ENCODE results near the gene NR4A3.
"Not testable (repeated sequence)": the region's sequence is repeated elsewhere in the genome, so short reads cannot be mapped to it uniquely, and the experiment has no call there.

Gene NR4A3

DNA sequence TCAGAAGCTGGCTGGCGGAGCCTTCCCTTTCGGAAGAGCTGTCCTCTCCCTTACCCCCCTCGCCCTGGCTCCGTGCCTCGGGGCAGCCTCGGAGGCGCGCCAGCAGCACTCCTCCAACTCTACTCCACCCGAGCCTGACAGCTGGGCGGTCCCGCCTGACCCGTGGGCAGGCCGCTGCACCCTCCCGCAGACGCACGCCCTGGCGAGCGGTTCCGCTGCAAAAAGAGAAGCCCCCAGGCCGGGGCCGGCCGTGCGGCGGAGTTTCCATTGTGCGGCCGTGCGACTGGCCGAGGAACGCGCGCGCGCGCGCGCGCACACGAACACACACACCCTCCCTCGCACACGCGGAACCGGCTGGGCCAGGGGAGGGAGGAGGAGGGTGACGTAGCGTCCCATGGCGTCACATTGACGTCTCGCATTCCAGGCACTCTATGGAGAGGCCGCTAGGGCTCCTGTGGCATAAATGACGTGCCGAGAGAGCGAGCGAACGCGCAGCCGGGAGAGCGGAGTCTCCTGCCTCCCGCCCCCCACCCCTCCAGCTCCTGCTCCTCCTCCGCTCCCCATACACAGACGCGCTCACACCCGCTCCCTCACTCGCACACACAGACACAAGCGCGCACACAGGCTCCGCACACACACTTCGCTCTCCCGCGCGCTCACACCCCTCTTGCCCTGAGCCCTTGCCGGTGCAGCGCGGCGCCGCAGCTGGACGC is at the start of gene NR4A3:
NR4A3 (plus strand) TSS at position 490 of the 713 bp plus-strand sequence. CDS start 6,158 bp downstream, outside the sequence.
- peak; percentile 92 for DNase-seq

DNA sequence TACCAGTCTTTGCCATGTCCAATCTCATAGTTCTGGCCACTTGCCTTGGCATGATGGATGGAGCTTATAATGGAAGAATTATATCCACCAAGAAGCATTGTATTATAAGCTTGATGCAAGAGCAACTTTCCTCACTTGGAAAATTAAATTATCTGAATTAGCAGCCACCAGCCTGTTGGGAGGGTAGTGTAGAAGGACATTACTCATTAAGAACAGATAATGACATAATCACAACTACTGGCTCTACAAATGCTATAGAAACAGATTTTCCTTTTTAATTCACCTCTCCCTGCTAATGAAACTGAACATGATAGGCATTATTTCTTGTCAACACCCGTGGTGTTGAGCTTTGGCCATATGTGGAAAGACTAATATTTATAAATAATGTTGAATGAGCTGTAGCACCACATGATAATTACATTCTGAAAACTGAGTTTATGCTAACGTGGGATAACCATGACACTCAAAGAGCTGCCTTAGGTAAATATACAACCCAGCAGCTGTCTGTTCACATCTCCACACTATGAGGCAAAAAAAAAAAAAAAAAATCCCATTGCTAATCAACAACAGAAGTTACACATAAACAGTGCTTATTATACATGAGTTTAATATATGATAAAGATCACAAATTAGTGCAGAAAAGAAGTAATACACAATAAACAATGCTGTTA is 48.1 kb upstream of the NR4A3 start:
- DNase-seq: no peak

DNA sequence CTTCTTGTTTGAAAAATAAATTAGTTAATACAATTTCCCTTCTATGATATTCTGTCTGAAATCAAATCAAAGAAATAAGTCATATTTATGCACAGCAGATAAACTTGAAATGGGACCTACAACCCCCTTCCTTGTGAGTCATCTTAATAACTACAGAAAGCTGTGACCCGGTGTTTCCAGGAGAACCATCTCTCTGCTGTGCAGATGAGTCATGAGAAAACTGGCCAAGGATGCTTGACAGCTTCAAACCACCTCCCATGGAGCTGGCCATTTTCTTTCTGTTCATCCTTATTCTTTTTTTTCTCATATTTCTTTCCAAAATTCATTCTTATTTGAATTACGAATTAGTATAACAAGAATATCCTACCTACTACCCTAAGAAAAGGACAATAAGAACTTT is 43.4 kb upstream of the NR4A3 start:
- no peak for DNase-seq

DNA sequence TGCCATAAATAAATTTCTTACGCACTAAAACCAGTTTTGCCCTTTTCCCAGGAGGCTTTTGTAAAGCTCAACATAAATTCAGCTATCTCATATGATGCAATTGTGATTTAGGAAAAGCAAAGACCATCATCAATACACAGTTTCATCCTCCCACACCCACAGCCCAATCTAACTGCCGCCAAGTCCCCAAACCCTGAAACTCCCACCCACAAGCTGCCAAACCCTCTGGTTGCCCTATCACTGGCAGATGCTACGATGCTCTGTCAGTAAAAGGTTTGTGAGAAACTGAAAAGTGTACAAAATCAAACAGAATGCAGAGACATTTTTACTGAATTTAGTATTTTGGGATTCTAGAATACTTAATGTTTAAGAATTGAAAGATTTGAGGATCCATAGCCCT is 42.8 kb upstream of the NR4A3 start:
- DNase-seq: no peak

DNA sequence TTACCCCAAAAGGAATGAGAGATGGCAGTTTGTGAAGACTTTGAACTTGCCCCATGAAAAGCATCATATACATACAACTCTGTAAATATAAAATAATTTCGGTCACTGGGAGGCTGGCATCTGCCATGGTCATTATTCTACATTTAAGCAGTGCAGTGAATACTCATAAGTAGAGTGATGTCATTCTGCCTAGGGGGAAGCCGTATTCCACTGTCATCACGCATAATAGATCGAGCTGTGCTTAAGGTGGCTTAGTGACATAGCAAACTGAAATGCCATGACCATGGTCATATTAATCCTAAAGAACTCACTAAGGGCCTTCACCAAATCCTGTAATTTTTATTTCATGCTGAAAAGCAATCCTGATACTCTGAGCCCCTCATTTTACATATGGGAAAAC is 42.4 kb upstream of the NR4A3 start:
- DNase-seq: no peak

DNA sequence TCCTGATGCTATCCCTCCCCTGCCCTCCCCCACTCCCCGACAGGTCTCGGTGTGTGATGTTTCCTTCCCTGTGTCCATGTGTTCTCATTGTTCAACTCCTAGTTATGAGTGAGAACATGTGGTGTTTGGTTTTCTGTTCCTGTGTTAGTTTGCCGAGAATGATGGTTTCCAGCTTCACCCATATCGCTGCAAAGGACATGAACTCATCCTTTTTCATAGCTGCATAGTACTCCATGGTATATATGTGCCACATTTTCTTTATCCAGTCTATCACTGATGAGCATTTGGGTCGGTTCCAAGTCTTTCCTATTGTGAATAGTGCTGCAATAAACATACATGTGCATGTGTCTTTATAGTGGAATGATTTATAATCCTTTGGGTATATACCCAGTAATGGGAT is 39.3 kb upstream of the NR4A3 start:
- DNase-seq: not testable (repeated sequence)

DNA sequence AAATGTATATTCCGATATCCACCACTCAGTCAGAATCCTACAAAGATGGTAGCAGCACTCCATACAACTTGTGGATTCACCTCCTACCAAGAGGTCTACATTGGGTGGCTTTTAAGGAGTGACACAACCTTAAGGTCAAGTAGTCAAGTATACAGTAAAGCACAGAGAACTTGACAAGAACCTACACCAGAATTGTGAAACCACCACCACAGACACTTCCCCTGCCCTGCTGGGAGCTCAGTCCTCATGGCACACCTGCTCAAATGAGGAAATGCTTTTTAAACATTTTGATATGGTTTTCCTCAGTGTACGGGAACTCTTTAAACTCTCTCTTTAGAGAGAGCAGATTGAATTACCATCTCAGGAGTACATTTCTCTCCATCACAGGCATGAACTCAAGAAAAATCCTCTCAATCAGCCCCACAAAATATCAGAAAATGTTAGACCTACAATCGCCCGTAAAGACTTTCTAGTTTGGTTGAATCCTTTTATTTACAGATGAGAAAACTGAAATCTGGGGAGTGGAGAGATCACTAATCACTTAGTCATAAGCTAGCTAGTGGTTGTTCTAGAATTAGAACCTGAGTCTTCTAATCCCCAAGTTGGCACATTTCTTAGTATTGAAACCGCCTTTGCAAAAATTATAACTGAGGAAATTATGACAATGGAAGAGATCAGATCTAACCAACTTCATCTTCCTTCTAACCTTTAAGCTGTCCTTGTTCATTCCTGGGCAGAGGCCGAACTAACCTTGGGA is 38.5 kb upstream of the NR4A3 start:
- DNase-seq: peak; percentile 47

DNA sequence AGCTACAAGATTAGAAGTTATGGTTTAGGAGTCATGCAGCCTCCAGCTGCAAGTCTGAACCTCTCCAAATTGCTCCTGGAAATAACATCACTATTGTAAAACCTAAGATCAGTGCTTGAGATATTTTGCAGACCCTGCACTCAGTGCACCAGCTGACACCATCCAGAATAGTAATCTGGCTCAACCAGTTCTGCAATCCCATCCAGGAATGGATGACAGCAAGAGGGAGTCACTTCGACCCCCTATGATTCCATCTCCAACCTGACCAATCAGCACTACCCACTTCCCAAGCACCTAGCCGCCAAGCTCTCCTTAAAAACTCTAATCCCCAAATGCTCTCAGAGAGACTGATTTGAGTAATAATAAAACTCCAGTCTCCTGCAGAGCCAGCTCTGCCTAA is 37.9 kb upstream of the NR4A3 start:
- no peak for DNase-seq

DNA sequence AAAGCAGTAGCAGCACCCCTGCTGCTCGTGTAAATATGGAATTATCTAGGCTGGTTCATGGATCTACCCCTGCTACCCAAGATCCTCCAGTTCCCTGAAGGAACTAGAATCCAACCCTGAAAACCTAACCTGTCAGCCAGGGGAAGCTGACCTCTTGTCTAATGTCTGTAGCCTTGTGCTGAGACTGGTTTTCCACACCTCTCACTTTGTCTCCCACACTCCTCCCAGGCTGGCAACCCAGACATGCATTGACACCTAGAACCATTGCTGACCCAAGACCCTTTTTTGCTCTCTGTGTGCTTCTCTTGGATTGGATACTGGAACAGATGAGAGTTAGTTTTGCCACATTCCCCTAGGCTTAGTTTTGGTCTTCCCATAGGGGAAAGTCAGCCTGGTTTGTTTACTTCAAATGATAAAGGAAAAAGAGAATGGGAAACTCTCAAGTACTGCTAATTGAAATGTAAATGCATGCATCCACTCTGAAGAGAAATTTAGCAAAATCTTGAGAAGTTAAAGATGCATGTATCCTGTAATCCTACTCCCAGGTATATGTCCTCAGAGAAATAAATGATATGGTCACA is 36.6 kb upstream of the NR4A3 start:
- no peak for DNase-seq

DNA sequence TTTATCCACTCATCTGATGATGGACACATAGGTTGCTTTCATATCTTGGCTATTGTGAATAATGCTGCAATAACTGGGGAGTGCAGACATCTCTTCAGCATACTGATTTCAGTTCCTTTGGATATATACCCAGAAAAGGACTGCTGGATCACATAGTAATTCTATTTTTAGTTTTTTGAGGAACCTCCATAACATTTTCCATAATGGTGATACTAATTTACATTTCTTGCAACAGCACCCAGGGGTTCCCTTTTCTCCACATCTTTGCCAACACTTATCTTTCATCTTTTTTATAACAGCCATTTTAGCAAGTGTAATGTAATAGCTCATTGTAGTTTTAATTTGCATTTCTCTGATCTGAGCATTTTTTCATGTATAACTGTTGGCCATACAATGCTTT is 34.1 kb upstream of the NR4A3 start:
- DNase-seq: peak; percentile 23

DNA sequence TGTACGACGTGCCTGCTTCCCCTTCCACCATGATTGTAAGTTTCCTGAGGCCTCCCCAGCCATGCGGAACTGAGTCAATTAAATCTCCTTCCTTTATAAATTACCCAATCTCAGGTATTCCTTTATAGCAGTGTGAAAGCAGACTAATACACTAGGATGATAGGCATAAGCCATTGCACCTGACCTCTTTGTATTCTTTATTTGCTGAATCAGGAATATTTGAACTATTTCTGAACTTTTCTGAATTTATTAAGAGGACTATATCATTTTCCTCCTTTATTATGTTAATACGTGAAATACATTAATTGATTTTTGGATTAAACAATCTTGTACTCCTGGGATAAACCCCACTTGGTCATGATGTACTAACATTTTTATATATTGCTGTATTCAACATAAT is 28.2 kb upstream of the NR4A3 start:
- no peak for DNase-seq

DNA sequence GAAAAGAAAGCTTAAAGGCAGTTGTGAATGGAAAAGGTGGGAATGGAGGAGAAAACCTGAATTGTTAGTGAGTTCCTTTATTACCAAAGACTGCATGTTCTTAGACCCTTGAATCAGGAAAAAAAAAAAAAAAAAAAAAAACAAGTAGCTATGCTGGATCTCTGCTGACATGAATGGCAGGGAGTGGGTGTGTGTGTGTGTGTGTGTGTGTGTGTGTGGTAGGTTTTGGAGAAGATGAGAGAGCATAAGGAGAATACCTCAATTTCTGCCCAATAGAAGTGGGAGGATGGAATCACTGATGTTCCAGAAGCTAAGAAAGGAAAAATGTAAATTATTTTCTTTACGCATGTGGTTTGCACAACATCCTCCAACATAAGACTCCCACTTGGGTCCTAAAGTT is 25.5 kb upstream of the NR4A3 start:
- no peak for DNase-seq

DNA sequence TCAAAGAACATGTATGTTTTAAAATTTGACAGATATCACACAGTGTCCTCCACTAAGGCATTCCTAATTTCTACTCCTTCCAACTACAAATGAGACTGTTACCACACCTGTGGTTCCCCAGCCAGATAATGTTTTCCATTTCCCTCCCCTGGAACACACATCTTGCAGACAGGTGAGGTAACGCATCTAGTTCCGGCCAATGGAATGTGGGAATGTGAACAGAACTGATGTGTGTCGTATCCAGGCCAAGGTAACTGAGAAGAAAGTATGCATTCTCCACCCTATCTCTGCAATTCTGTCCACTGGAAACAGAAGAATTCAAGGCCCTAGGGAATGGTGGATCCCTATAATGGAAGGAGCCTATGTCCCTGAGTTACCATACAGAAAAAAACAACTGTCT is 19.9 kb upstream of the NR4A3 start:
- no peak for DNase-seq

DNA sequence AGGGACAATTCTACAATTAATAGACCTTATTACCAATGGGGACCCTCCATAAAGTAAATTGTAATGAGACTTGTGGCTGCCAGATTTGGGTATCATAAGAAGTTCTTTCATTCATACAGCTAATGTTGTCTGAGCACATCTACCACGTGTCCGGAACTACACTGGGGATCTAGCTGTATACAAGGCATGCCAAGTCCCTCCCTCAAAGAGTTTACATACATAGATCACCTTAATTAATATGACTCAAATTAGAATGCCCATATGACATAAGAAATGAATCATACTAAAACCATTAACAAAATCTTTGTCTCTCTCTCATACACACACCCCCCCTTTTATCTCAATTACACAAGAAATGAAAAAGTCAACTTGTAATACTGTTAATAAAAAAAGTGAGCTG is 18.0 kb upstream of the NR4A3 start:
- DNase-seq: no peak

DNA sequence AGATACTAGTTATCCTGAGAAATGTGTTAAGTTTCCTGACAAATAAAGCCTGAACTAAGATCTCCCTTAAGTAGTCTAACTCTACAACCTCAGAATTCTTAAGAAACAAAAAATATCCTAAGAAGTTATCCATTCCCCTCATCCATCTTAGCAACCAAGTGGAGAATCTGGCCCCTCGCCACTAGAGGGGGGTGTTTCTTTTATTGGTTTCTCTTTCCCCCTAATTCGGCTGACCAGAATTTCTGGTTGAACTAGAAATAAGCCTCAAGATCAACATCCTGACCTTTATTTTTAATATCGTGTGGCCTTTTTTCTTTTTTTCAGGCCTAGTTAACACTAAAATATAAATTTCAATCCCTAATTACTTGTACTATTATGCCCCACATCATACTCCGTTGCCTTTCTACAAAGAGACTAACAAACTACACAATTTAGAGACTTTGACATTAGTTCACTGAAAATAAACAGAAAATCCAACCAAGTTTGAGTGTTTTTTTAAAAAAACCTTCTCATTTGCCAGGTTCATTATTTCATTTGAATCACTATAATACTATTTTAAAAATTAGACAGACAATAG is 14.3 kb upstream of the NR4A3 start:
- peak; percentile 90 for DNase-seq

DNA sequence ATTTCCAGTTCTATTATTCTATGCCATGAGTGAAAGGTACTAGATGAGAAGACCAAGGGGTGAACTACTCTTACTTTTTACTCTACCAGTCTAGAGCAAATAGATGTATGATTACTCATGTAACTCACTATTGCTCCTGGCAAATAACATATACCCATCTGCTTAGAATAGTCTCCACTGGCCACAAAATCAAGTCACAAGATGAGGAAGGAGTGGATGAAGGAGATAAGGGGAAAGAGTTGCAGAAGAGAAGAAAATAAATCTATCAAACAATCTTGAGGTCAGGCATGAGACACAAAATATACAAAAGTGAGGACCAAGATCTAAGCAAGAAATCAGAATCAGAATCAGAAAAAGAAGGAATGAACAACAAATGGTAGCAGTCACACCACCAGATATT is 13.7 kb upstream of the NR4A3 start:
- DNase-seq: peak; percentile 36

DNA sequence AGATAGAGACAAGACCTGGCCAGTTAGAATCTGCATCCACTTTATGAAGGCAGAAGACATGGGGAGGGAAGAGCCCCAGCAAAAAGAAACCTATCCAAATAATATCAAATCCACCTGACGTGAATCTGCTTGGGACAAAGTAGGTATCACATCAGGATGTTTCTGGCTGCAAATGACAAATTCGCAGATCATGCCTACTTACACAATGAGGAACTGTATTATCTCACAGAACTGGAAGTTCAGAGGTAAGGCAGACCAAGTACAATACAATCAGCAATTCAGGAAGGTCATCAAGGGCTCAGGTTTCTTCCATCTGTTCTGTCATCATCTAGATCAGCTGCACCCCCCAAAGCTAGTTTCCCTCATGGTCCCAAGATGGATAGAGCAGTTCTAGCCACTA is 13.2 kb upstream of the NR4A3 start:
- peak; percentile 23 for DNase-seq

DNA sequence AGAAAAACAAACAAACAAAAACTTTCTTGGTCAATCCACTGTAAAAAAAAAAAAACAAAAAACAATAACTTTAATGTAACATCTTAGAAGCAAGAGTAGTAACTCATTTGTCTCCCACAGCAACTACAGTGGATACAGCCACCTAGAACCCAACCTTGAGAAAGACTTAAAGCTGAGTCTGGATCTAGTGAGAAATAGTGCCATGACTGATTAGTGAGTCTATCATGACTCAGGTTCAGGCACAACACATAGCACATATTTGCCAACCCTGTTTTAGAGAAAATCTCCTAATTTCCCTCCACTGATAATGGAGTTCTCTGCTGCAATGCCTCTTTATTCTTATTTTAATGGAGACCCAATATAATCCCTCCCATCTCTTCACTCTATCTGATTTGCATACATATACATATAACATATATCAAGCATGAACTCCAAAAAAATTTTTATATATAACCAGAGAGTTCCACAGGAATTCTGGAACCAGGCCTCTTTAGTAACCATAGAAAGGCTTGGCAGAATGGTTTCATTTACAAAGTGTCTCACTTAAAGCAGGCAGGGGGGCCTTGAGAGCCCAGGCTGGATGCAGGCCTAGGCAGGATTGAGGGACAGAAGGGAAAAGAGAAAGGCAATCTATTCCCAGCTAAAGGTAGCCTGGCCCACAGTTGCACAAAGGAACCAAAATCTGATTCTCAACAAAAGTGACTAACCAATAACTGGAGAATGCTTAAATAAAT is 11.9 kb upstream of the NR4A3 start:
- DNase-seq: no peak

DNA sequence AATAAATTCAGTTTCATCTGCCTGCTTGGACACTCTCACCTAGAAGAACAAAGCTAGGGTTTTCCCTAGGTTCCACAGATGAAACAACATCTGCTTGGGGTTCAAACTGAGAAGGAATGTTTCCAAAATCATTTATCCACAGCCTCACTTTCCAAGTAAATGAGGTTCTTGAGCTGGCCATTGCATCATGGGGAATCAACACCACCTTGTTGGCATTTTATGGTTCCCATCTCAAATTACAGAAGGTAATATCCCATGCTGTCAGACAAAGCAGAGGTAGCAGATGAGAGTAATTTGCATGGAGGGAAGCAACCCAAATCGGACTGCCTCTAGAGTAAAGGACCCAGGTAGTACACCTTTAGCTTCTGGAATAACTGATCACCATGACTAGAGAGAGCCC is 10.5 kb upstream of the NR4A3 start:
- DNase-seq: no peak

DNA sequence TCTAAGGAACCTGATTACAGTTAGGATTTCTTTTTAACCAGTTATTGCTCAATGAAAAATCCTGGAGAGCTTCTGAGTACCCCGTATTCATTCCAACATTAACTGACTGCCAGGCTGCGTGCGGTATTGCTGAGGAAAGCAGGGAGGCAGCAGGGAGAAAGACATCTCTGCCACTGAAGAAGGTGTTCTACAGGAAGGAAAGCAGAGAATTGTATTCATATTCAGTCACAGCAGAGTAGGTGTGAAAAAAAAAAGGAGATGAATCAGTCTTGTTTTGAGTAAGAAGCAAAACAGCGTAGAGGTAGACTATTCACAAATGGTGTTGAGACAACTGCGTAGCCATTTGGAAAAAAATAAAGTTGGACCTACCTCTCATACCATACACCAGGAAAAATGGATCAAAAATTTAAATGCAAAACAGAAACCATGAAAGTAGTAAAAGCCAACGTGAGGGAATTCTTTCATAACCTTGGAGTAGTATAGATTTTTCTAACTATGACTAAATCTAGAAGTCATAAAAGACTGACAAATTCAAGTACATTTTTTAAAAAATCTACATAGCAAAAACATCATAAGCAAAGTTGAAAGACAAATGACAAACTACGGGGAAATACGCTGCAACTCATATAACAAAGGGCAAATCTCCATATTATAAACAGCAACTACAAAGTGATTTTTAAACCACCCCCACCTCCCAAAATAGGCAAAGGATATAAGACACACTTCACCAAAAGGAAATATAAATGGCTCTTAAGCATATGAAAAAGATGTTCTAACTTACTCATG is 9.9 kb upstream of the NR4A3 start:
- DNase-seq: no peak

DNA sequence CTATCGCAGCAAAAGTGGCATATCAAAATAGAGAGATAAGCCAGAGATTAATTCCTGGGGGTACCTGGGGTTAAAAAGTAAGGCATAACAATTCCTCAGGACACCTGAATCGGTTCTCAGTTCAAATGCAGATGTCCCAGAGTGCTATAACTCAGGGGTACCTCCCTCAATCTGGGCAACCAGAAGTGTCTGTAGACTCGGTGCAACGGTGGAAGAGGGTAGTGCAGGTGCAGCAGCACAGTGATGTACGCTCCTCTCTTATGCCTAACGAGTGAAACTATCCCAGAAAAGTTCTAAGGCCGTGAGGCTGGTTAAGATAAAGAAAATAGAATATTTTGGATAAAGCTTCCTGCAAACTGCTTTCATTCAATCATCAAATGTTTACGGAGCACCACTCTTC is 7.9 kb upstream of the NR4A3 start:
- DNase-seq: no peak

DNA sequence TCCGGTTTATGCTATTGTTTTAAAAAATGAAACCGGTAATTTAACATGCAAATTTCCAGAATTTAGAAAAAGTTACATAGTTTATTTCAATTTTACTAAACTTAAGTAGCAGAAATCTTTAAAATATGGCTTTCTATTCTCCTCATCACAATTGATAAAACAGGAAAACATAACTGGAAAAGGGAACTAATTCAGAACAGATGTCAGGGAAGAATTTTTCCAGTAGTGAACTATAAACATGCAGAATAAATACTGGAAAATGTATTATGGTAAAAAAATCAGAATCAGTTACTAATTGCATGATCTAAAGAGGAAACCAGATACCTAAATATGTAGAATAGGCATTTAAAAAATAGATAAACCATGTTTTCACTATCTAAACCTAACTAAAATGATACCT is 7.3 kb upstream of the NR4A3 start:
- DNase-seq: no peak
